SK-N-SH (cell line): ENCODE results near the gene NR2F1. TPM values are rescaled to one million over a fixed set of nuclear protein-coding genes. Genes with fewer than 3 reads are reported as not detected.
A peak's percentile ranks its signal among the peaks of the same experiment; 100 is the strongest.

Experiments used
- CTCF ChIA-PET: fragments of 300-600, 350-600 bp; formaldehyde crosslinking; extraction: SDS; loops from one replicate; lab custom pipeline; 2021; lab: Yijun Ruan, JAX
- POLR2A ChIA-PET: fragments of 350-600 bp; sonication (Branson Sonifier 250); formaldehyde crosslinking; extraction: SDS; loops from one replicate; lab custom pipeline; 2020; ENCODE audit warnings: antibody characterized with exemption, inconsistent platforms; lab: Yijun Ruan, JAX
- DNase-seq: peaks from one replicate; pipeline ENCODE4 v3.0.0; 2012
- H2AFZ ChIP-seq: fragments of 200-600 bp; sonication (generic); 2 replicates; pipeline ENCODE4 v1.8.1; 2016; ENCODE audit warnings: antibody characterized with exemption, mild to moderate bottlenecking, low read depth
- H3F3A ChIP-seq: fragments of 200-600 bp; sonication (generic); replicated peaks from 2 replicates; pipeline ENCODE3; 2016; ENCODE audit warnings: antibody characterized with exemption, mild to moderate bottlenecking; ENCODE audit not compliant: insufficient read depth
- H3K27ac ChIP-seq, 2 experiments: fragments of 200-500 bp in 1 of 2; fragments of 200-600 bp in 1 of 2; sonication (Bioruptor generic) in 1 of 2; sonication (generic), shearing (Covaris generic) in 1 of 2; 2 replicates each; pipeline versions ENCODE4 v1.5.1 to v1.6.1; 2014 to 2016; ENCODE audit warnings: low read depth in 2 of 2, inconsistent platforms in 1 of 2, low read length in 1 of 2, mild to moderate bottlenecking in 1 of 2, mixed read lengths in 1 of 2
- H3K27me3 ChIP-seq: fragments of 200-600 bp; sonication (generic), shearing (Covaris generic); 2 replicates; pipeline ENCODE4 v1.6.1; 2016; ENCODE audit warnings: mixed run types; ENCODE audit not compliant: insufficient read depth
- H3K36me3 ChIP-seq, 2 experiments: fragments of 200-500 bp in 1 of 2; fragments of 200-600 bp in 1 of 2; sonication (Bioruptor generic) in 1 of 2; sonication (generic) in 1 of 2; replicated peaks in 1 of 2; 2 replicates each; pipeline versions ENCODE3 to v1.5.1; 2014 to 2016; ENCODE audit warnings: low read length in 1 of 2, mild to moderate bottlenecking in 1 of 2; ENCODE audit not compliant: insufficient read depth in 2 of 2, control insufficient read depth in 1 of 2
- H3K4me1 ChIP-seq, 2 experiments: fragments of 200-500 bp in 1 of 2; fragments of 200-600 bp in 1 of 2; sonication (Bioruptor generic) in 1 of 2; sonication (generic), shearing (Covaris generic) in 1 of 2; 2 replicates each; pipeline versions ENCODE4 v1.5.1 to v1.6.1; 2014 to 2016; ENCODE audit warnings: low read depth in 1 of 2, low read length in 1 of 2, mixed run types in 1 of 2; ENCODE audit not compliant: insufficient read depth in 2 of 2, control insufficient read depth in 1 of 2
- H3K4me2 ChIP-seq: fragments of 200-600 bp; sonication (generic), shearing (Covaris generic); 2 replicates; pipeline ENCODE4 v1.6.1; 2017; ENCODE audit warnings: mixed run types
- H3K4me3 ChIP-seq, 2 experiments: fragments of 200-500 bp in 1 of 2; fragments of 200-600 bp in 1 of 2; sonication (Bioruptor generic) in 1 of 2; sonication (generic), shearing (Covaris generic) in 1 of 2; 2 replicates each; pipeline versions ENCODE4 v1.5.1 to v1.8.1; 2014 to 2016; ENCODE audit warnings: low read depth in 2 of 2, inconsistent platforms in 1 of 2, low read length in 1 of 2, mild to moderate bottlenecking in 1 of 2, mixed read lengths in 1 of 2, moderate library complexity in 1 of 2
- H3K79me2 ChIP-seq: fragments of 200-600 bp; sonication (generic); 2 replicates; pipeline ENCODE4 v1.8.1; 2017; ENCODE audit warnings: mild to moderate bottlenecking; ENCODE audit not compliant: insufficient read depth
- H3K9ac ChIP-seq: fragments of 200-600 bp; sonication (generic); 2 replicates; pipeline ENCODE4 v1.6.1; 2017; ENCODE audit warnings: mixed run types
- H3K9me2 ChIP-seq: fragments of 200-600 bp; sonication (generic); 2 replicates; pipeline ENCODE4 v1.6.1; 2017; ENCODE audit warnings: mixed run types
- H3K9me3 ChIP-seq: fragments of 200-600 bp; sonication (generic); 2 replicates; pipeline ENCODE4 v1.6.1; 2017; ENCODE audit warnings: mixed run types, mild to moderate bottlenecking, moderate library complexity
- H4K20me1 ChIP-seq: fragments of 200-600 bp; sonication (generic); 2 replicates; pipeline ENCODE4 v1.6.1; 2017; ENCODE audit warnings: mild to moderate bottlenecking, mixed run types; ENCODE audit not compliant: insufficient read depth
- ELF1 ChIP-seq: IDR thresholded peaks from 2 replicates; pipeline ENCODE4 v1.4.0; 2012
- FOSL2 ChIP-seq: IDR thresholded peaks from 2 replicates; pipeline ENCODE4 v1.4.0; 2012; ENCODE audit warnings: low read depth, mild to moderate bottlenecking, moderate library complexity, borderline replicate concordance
- FOXJ3 ChIP-seq: sonication (generic); formaldehyde crosslinking; IDR thresholded peaks from 2 replicates; pipeline ENCODE4 v1.5.1; 2020; ENCODE audit warnings: mild to moderate bottlenecking, missing genetic modification reagents
- GATA2 ChIP-seq: sonication (generic); formaldehyde crosslinking; IDR thresholded peaks from 2 replicates; pipeline ENCODE4 v1.5.0; 2020; ENCODE audit warnings: mild to moderate bottlenecking, missing genetic modification reagents
- MEF2A ChIP-seq: IDR thresholded peaks from 2 replicates; pipeline ENCODE4 v1.4.0; 2012; ENCODE audit warnings: low read depth, borderline replicate concordance
- RXRA ChIP-seq: IDR thresholded peaks from 2 replicates; pipeline ENCODE4 v1.4.0; 2012; ENCODE audit warnings: low read depth, mild to moderate bottlenecking, borderline replicate concordance
- SIN3A ChIP-seq: IDR thresholded peaks from 2 replicates; pipeline ENCODE4 v1.6.1; 2012; ENCODE audit warnings: low read depth, mild to moderate bottlenecking, low read length, moderate library complexity, borderline replicate concordance
- SMC3 ChIP-seq: IDR thresholded peaks from 2 replicates; pipeline ENCODE4 v1.6.1; 2012; ENCODE audit warnings: low read depth, low read length, improper control_type of control experiment
- WGBS: methylation state at CpG from one replicate; pipeline ENCODE4 v1.1.6; 2017; ENCODE audit warnings: low lambda C conversion rate; 5-methylcytosine and 5-hydroxymethylcytosine counted together
- polyA plus RNA-seq, 3 experiments: library from polyadenylated mRNA; depleted of rRNA; stranded (reverse); fragments of >200 nt; gene quantifications; 2 replicates each; pipeline ENCODE4 v1.2.3, GENCODE V29; 2012
- TF ChIP-seq, protein P1 (sequence below): IDR thresholded peaks from 2 replicates; pipeline ENCODE4; 2012
- TF ChIP-seq, protein P2 (sequence below): IDR thresholded peaks from 2 replicates; pipeline ENCODE4 v1.4.0; 2012; ENCODE audit warnings: low read depth, borderline replicate concordance
- TF ChIP-seq, protein P3 (sequence below): IDR thresholded peaks from 2 replicates; pipeline ENCODE4 v1.4.0; 2012; ENCODE audit warnings: low read depth, borderline replicate concordance

Gene NR2F1
- polyA plus RNA-seq, 1 of the 3 experiments (the other 2 are of a cell fraction) = 47.1 TPM

DNA sequence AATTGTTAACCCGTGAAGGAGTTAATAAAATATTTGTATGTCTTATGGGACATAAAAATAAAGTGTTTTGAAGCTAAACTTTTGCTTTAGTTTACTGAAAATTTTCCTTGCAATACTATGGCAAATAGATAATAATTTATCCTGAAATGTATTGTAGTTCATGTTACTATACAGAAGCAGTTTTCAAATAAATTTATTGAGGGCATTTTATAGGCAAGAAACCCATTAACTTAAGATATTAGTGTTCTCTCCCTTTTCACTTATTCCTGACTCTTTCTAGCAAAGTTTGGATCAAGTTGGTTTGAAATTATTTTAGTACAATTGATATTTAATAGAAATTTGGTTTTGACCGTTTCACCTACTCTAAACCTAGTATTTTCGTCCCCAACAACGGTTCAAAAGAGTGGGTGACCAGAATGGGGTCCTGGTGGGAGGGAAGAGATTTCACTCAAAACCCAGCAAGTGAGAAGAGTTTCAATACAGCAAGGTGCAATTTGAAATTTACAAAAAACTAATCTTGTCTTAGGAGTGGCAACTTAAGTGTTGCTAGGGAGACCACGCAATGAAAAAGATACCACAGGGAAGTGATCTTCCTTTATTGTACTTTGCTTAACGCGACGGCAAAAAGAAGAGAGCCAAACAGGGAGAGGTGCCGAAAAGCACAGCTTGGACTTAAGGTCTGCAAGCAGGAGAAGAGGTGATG, 28.4 kb downstream of the NR2F1 start:
- WGBS = 81% methylated on average over 9 of the region's 9 CpGs

GRCh38 chr5:93611976-93612854, 29.2 kb downstream of the NR2F1 start:
- WGBS = 9% methylated on average over 27 of the region's 43 CpGs
- peaks cover 0 to 13% of the 10 kb centered on the region in 2 experiments; a peak in 3 of 4 replicates for H3K4me1 ChIP-seq
- no peak overlapping the region for H3K9ac ChIP-seq
- H3K27ac ChIP-seq = no peak overlapping the region
- no peak overlapping the region for H2AFZ ChIP-seq
- peak; percentile 66 for DNase-seq
- no peaks in the 10 kb centered on the region for H3K79me2 ChIP-seq
- H3K36me3 ChIP-seq = no peaks in the 10 kb centered on the region
- no peaks in the 10 kb centered on the region for H3K9me3 ChIP-seq
- peak overlapping the region; percentile 88 for H3K4me2 ChIP-seq
- CTCF ChIA-PET = interaction anchor here (0.6 to 3.0 kb wide), 12 partner anchors 9 to 1281 kb away, joined by 3 to 28 read pairs (median 3); partner anchors contain the start of gene NR2F1
- no peaks in the 10 kb centered on the region for H4K20me1 ChIP-seq
- peaks cover 4% of the 10 kb centered on the region for H3F3A ChIP-seq
- peak overlapping the region; percentile 31 to 61 for H3K4me3 ChIP-seq
- no peaks in the 10 kb centered on the region for H3K9me2 ChIP-seq
- POLR2A ChIA-PET = interaction anchor here (1.2 kb wide), 1 partner anchor 188 kb away, joined by 3 read pairs; no protein-coding TSS in a partner anchor
- H3K27me3 ChIP-seq = peaks cover 6% of the 10 kb centered on the region
- TF ChIP-seq, protein P1, sequence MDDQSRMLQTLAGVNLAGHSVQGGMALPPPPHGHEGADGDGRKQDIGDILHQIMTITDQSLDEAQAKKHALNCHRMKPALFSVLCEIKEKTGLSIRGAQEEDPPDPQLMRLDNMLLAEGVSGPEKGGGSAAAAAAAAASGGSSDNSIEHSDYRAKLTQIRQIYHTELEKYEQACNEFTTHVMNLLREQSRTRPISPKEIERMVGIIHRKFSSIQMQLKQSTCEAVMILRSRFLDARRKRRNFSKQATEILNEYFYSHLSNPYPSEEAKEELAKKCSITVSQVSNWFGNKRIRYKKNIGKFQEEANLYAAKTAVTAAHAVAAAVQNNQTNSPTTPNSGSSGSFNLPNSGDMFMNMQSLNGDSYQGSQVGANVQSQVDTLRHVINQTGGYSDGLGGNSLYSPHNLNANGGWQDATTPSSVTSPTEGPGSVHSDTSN = no peak
- TF ChIP-seq ELF1 = no peak
- TF ChIP-seq SMC3 = no peak
- no peak for TF ChIP-seq FOXJ3 (CRISPR knock-in tag)
- TF ChIP-seq, protein P2, sequence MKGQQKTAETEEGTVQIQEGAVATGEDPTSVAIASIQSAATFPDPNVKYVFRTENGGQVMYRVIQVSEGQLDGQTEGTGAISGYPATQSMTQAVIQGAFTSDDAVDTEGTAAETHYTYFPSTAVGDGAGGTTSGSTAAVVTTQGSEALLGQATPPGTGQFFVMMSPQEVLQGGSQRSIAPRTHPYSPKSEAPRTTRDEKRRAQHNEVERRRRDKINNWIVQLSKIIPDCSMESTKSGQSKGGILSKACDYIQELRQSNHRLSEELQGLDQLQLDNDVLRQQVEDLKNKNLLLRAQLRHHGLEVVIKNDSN = no peak
- TF ChIP-seq, protein P3, sequence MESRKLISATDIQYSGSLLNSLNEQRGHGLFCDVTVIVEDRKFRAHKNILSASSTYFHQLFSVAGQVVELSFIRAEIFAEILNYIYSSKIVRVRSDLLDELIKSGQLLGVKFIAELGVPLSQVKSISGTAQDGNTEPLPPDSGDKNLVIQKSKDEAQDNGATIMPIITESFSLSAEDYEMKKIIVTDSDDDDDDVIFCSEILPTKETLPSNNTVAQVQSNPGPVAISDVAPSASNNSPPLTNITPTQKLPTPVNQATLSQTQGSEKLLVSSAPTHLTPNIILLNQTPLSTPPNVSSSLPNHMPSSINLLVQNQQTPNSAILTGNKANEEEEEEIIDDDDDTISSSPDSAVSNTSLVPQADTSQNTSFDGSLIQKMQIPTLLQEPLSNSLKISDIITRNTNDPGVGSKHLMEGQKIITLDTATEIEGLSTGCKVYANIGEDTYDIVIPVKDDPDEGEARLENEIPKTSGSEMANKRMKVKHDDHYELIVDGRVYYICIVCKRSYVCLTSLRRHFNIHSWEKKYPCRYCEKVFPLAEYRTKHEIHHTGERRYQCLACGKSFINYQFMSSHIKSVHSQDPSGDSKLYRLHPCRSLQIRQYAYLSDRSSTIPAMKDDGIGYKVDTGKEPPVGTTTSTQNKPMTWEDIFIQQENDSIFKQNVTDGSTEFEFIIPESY = no peak
- no peak for TF ChIP-seq RXRA
- TF ChIP-seq SIN3A = 0 out of 2 replicates have a peak, but pooled peaks have one; percentile 47
- no peak for TF ChIP-seq MEF2A

More for the DNA sequence above, 28.4 kb downstream of the NR2F1 start:
- no peaks in the 10 kb centered on the region for H3K36me3 ChIP-seq
- H3K4me3 ChIP-seq = peak overlapping the region; percentile 31 to 61; a peak in 3 of 4 replicates
- TF ChIP-seq, protein P2 = no peak
- TF ChIP-seq FOSL2 (no peak), GATA2 (no peak)
- TF ChIP-seq, protein P3 = no peak
- TF ChIP-seq, protein P1 = no peak
- peaks cover 12% of the 10 kb centered on the region for H3F3A ChIP-seq
- no peak overlapping the region for H3K27ac ChIP-seq
- CTCF ChIA-PET = interaction anchor here (0.6 to 3.0 kb wide), 8 partner anchors 8 to 1282 kb away, joined by 3 to 28 read pairs (median 4); partner anchors contain the start of gene NR2F1
- H3K79me2 ChIP-seq = no peaks in the 10 kb centered on the region
- H3K27me3 ChIP-seq = peaks cover 6% of the 10 kb centered on the region
- no peaks in the 10 kb centered on the region for H4K20me1 ChIP-seq
- peak overlapping the region; percentile 88 for H3K4me2 ChIP-seq
- POLR2A ChIA-PET = interaction anchor here (1.2 kb wide), 1 partner anchor 189 kb away, joined by 3 read pairs; no protein-coding TSS in a partner anchor
- no peak overlapping the region for H2AFZ ChIP-seq
- no peak overlapping the region for H3K9ac ChIP-seq
- H3K9me3 ChIP-seq = no peaks in the 10 kb centered on the region
- peaks cover 0 to 13% of the 10 kb centered on the region in 2 experiments; a peak in 3 of 4 replicates for H3K4me1 ChIP-seq
- no peak for DNase-seq
- H3K9me2 ChIP-seq = no peaks in the 10 kb centered on the region
